K562 (cell line): ENCODE measurements around the gene HPCAL1. TPM values are rescaled to one million over a fixed set of nuclear protein-coding genes. Genes with fewer than 3 reads are reported as not detected.
A peak's percentile ranks its signal among the peaks of the same experiment; 100 is the strongest.

Experiments
- ATAC-seq: fragments of 200-7000 bp; cut with Tn5 transposase; 3 replicates; pipeline ENCODE4 v1.9.1; 2020; ENCODE audit warnings: moderate library complexity
- BruUV-seq: library from RNA; stranded (reverse); fragments of 400-500 nt; replicated peaks from 2 replicates; lab custom pipeline; 2021; lab: Mats Ljungman, UMichigan
- CTCF ChIA-PET: fragments of 300-600 bp; formaldehyde crosslinking; extraction: SDS; loops from one replicate; lab custom pipeline; 2021; ENCODE audit warnings: low intra/inter-chr PET ratio; lab: Yijun Ruan, JAX
- POLR2A ChIA-PET: fragments of 300-600, 350-650 bp; sonication (Branson Sonifier 250); formaldehyde crosslinking; extraction: SDS; loops from one replicate; lab custom pipeline; 2021; ENCODE audit warnings: antibody characterized with exemption, inconsistent platforms; lab: Yijun Ruan, JAX
- DNase-seq, 4 experiments: peaks; one replicate each; pipeline versions ENCODE4 v3.0.0 to v3.0.0-alpha.2; 2011 to 2018; ENCODE audit warnings: low spot score in 3 of 4, mixed read lengths in 3 of 4; ENCODE audit errors: extremely low read depth in 1 of 4
- FAIRE-seq: peaks from 2 replicates; lab custom pipeline; 2011; peaks lifted over from hg19 to GRCh38; lab: Jason Lieb, UNC
- H2AFZ ChIP-seq: 2 replicates; pipeline ENCODE4 v1.6.0; 2011; ENCODE audit warnings: low read depth, low read length, control low read depth, inconsistent platforms
- H3K27ac ChIP-seq: fragments of 200-600 bp; 3 replicates; pipeline ENCODE4 v1.8.0; 2011; ENCODE audit warnings: low read depth, mild to moderate bottlenecking, control low read depth, inconsistent platforms, low read length, moderate library complexity, mixed read lengths; ENCODE audit errors: extremely low read depth
- H3K27me3 ChIP-seq, 2 experiments: fragments of 300-600 bp in 1 of 2; 2 replicates in 1 of 2; 3 replicates in 1 of 2; pipeline versions ENCODE4 v1.6.0 to v1.8.0; 2011; ENCODE audit warnings: inconsistent platforms in 2 of 2, low read length in 2 of 2, mild to moderate bottlenecking in 1 of 2, mixed read lengths in 1 of 2, moderate library complexity in 1 of 2; ENCODE audit not compliant: control insufficient read depth in 2 of 2, insufficient read depth in 2 of 2
- H3K36me3 ChIP-seq: fragments of 300-600 bp; 3 replicates; pipeline ENCODE4 v1.8.0; 2011; ENCODE audit warnings: mild to moderate bottlenecking, low read length, inconsistent platforms; ENCODE audit not compliant: control insufficient read depth, insufficient read depth
- H3K4me1 ChIP-seq, 2 experiments: fragments of 200-600 bp in 1 of 2; replicated peaks in 1 of 2; 2 replicates in 1 of 2; 3 replicates in 1 of 2; pipeline versions ENCODE4 v1.5.1 to v1.8.0; 2011; ENCODE audit warnings: inconsistent platforms in 2 of 2, low read length in 2 of 2, mild to moderate bottlenecking in 1 of 2, mixed read lengths in 1 of 2, moderate library complexity in 1 of 2; ENCODE audit not compliant: control insufficient read depth in 2 of 2, insufficient read depth in 2 of 2
- H3K4me2 ChIP-seq: 2 replicates; pipeline ENCODE4 v1.6.1; 2011; ENCODE audit warnings: low read length, control low read depth, inconsistent platforms, mixed read lengths; ENCODE audit not compliant: insufficient read depth
- H3K4me3 ChIP-seq: fragments of 200-600 bp; sonication (generic), shearing (Covaris generic); 2 replicates; pipeline ENCODE4 v1.5.1; 2016; ENCODE audit warnings: control low read depth, inconsistent platforms
- H3K79me2 ChIP-seq: fragments of 200-600 bp; 3 replicates; pipeline ENCODE4 v1.8.0; 2011; ENCODE audit warnings: low read length, inconsistent platforms; ENCODE audit not compliant: control insufficient read depth, insufficient read depth
- H3K9ac ChIP-seq, 2 experiments: 2 replicates each; pipeline versions ENCODE4 v1.6.0 to v1.6.1; 2011; ENCODE audit warnings: low read depth in 2 of 2, low read length in 2 of 2, control low read depth in 1 of 2, inconsistent platforms in 1 of 2, mild to moderate bottlenecking in 1 of 2, mixed read lengths in 1 of 2; ENCODE audit not compliant: insufficient read depth in 1 of 2
- H3K9me1 ChIP-seq: one replicate; pipeline ENCODE4 v1.6.0; 2011; ENCODE audit warnings: inconsistent platforms, mild to moderate bottlenecking, low read length, moderate library complexity; ENCODE audit not compliant: control insufficient read depth, insufficient read depth
- H3K9me3 ChIP-seq: replicated peaks from 2 replicates; pipeline ENCODE4 v1.5.1; 2011; ENCODE audit warnings: low read depth, low read length, inconsistent platforms; ENCODE audit not compliant: control insufficient read depth, insufficient read depth
- H4K20me1 ChIP-seq: replicated peaks from 2 replicates; pipeline ENCODE4 v1.6.1; 2011; ENCODE audit warnings: low read length, inconsistent platforms, mixed read lengths; ENCODE audit not compliant: control insufficient read depth, insufficient read depth
- BCL6 ChIP-seq: fragments of 250-450 bp; sonication (Bioruptor Pico); IDR thresholded peaks from 2 replicates; pipeline ENCODE4 v1.4.0; 2020
- BCOR ChIP-seq: fragments of 450-650 bp; IDR thresholded peaks from 2 replicates; pipeline ENCODE4 v1.6.1; 2016
- CBFA2T2 ChIP-seq: fragments of 450-650 bp; conservative IDR thresholded peaks from 2 replicates; pipeline ENCODE4 v1.6.1; 2017; ENCODE audit warnings: mild to moderate bottlenecking
- CBX1 ChIP-seq: sonication (generic); IDR thresholded peaks from 2 replicates; pipeline ENCODE4 v1.6.1; 2016; ENCODE audit warnings: antibody characterized with exemption, low read depth, mild to moderate bottlenecking
- COPS2 ChIP-seq: fragments of 450-650 bp; conservative IDR thresholded peaks from 2 replicates; pipeline ENCODE4 v1.6.1; 2016; ENCODE audit warnings: mild to moderate bottlenecking, moderate library complexity
- FOXJ3 ChIP-seq: sonication (generic); formaldehyde crosslinking; IDR thresholded peaks from 2 replicates; pipeline ENCODE4 v1.4.0; 2020; ENCODE audit warnings: mild to moderate bottlenecking, missing genetic modification reagents
- HDAC8 ChIP-seq: fragments of 450-650 bp; IDR thresholded peaks from 2 replicates; pipeline ENCODE4 v1.6.1; 2016; ENCODE audit warnings: mild to moderate bottlenecking, missing genetic modification characterization, moderate library complexity, missing compliant biosample characterization
- IRF2 ChIP-seq: sonication (generic); formaldehyde crosslinking; IDR thresholded peaks from 2 replicates; pipeline ENCODE4 v1.8.1; 2022; ENCODE audit warnings: mild to moderate bottlenecking, missing genetic modification reagents
- MCM7 ChIP-seq, 2 experiments: fragments of 450-650 bp; IDR thresholded peaks; 2 replicates each; pipeline ENCODE4 v1.6.1; 2016 to 2018
- PHB2 ChIP-seq: fragments of 450-650 bp; IDR thresholded peaks from 2 replicates; pipeline ENCODE4 v1.6.1; 2017; ENCODE audit warnings: low read depth
- PKNOX1 ChIP-seq: fragments of 450-650 bp; IDR thresholded peaks from 2 replicates; pipeline ENCODE4 v1.6.1; 2016
- SMARCB1 ChIP-seq: IDR thresholded peaks from 2 replicates; pipeline ENCODE4 v1.6.1; 2011; ENCODE audit warnings: improper control_type of control experiment, low read depth; ENCODE audit not compliant: insufficient read length
- SMARCC2 ChIP-seq: fragments of 450-650 bp; IDR thresholded peaks from 2 replicates; pipeline ENCODE4 v1.6.1; 2017; ENCODE audit warnings: antibody characterized with exemption, moderate library complexity, mild to moderate bottlenecking, low read depth
- TRIM24 ChIP-seq, 2 experiments: fragments of 450-650 bp; IDR thresholded peaks; 2 replicates each; pipeline ENCODE4 v1.6.1; 2016
- ZBTB1 ChIP-seq: sonication (generic); formaldehyde crosslinking; IDR thresholded peaks from 2 replicates; pipeline ENCODE4 v1.8.1; 2023; ENCODE audit warnings: missing genetic modification reagents, low read depth, mild to moderate bottlenecking, borderline replicate concordance
- ZBTB12 ChIP-seq: fragments of 250-450 bp; sonication (Bioruptor Pico); IDR thresholded peaks from 2 replicates; pipeline ENCODE4 v1.4.0; 2020
- ZKSCAN3 ChIP-seq: fragments of 250-450 bp; sonication (Bioruptor Pico); IDR thresholded peaks from 2 replicates; pipeline ENCODE4 v1.4.0; 2020
- ZNF695 ChIP-seq: fragments of 450-650 bp; formaldehyde crosslinking; IDR thresholded peaks from 2 replicates; pipeline ENCODE4 v1.4.0; 2020; ENCODE audit warnings: mild to moderate bottlenecking, moderate library complexity
- ZNF696 ChIP-seq: fragments of 250-450 bp; sonication (Bioruptor Pico); conservative IDR thresholded peaks from 2 replicates; pipeline ENCODE4 v1.4.0; 2020; ENCODE audit warnings: mild to moderate bottlenecking, moderate library complexity
- WGBS: fragments of 100-300 bp; shearing (Covaris generic); methylation state at CpG from one replicate; pipeline ENCODE4 v1.1.6; 2016; ENCODE audit warnings: low coverage, mixed read lengths; ENCODE audit not compliant: insufficient coverage; ENCODE audit errors: missing lambda C conversion rate; 5-methylcytosine and 5-hydroxymethylcytosine counted together
- in situ Hi-C: fragments of 300-500 bp; cut with MboI; formaldehyde crosslinking; loops from 4 replicates; pipeline ENCODE4 v1.15.0; 2018; ENCODE audit warnings: inconsistent platforms, mixed read lengths
- intact Hi-C: fragments of 100-400 bp; cut with micrococcal nuclease; formaldehyde crosslinking; loops from 2 replicates; pipeline ENCODE4 v1.14.2; 2022
- polyA plus RNA-seq, 8 experiments: library from polyadenylated mRNA; depleted of rRNA in 4 of 8; stranded (reverse) in 5 of 8; unstranded in 3 of 8; fragments of >200 nt; fragmentation: Nextera tagmentation in 2 of 8; fragmentation: Illumina TruSeq in 1 of 8; extraction: Ambion mirVana in 2 of 8; extraction: Trizol in 1 of 8; gene quantifications; 2 replicates each; pipeline versions ENCODE4 v1.2.1 to v1.2.3, GENCODE V29; 2011 to 2014; ENCODE audit warnings: inconsistent platforms in 1 of 8, missing spikeins in 1 of 8
- total RNA-seq, 7 experiments: library from RNA; depleted of rRNA in 6 of 7; stranded (reverse); fragments of >200 nt in 6 of 7; fragmentation: Illumina TruSeq in 2 of 7; extraction: Trizol in 2 of 7; gene quantifications; 2 replicates each; pipeline versions ENCODE4 v1.2.1 to v1.2.3, GENCODE V29; 2011 to 2021; ENCODE audit warnings: low replicate concordance in 1 of 7

Gene HPCAL1
- total and polyA plus RNA-seq, 9 of the 15 experiments (the other 6 are each of a cell fraction or from before 2014, with no cell fraction given) = 2.7 to 65.5 (median 23.9) TPM

GRCh38 chr2:10370390-10370789 lies 67.7 kb downstream of the HPCAL1 start:
- DNase-seq (no peak), FAIRE-seq (no peak)
- BruUV-seq = no TSS peak
- peaks cover 41% of the 10 kb centered on the region for H3K79me2 ChIP-seq
- peaks cover 7% of the 10 kb centered on the region for H3K9me1 ChIP-seq
- H3K9ac ChIP-seq = peak overlapping the region; percentile 15 to 90; a peak in 2 of 4 replicates
- no peak overlapping the region; the same call in 2 of the 3 replicates for H3K27ac ChIP-seq
- H3K4me1 ChIP-seq = peaks cover 21 to 79% of the 10 kb centered on the region in 2 experiments; a peak in 4 of 5 replicates
- intact Hi-C loops = no loop called here
- no peaks in the 10 kb centered on the region for H3K27me3 ChIP-seq
- ChIA-PET POLR2A (no interaction called here), CTCF (no interaction called here)
- H3K36me3 ChIP-seq = no peaks in the 10 kb centered on the region; the same call in 2 of the 3 replicates
- 69% methylated on average over 1 of the region's 1 CpG for WGBS
- H3K4me2 ChIP-seq = 0 out of 2 replicates have a peak overlapping the region, but pooled peaks have one; percentile 63
- H3K9me3 ChIP-seq = no peaks in the 10 kb centered on the region
- TF ChIP-seq ZNF695 (CRISPR knock-in tag) = no peak
- no peak for TF ChIP-seq MCM7 (IDR thresholded peaks at IDR 0.05)
- TF ChIP-seq PHB2 = no peak
- no peak for TF ChIP-seq SMARCB1
- TF ChIP-seq COPS2 = no peak
- TF ChIP-seq, all 486 proteins: peak for 0
- H4K20me1 ChIP-seq = peaks cover 16% of the 10 kb centered on the region
- in situ Hi-C loops = no loop called here
- H2AFZ ChIP-seq = no peak overlapping the region
- no peak; the same call in 2 of the 3 replicates for ATAC-seq
- no peak overlapping the region for H3K4me3 ChIP-seq

- Histone ChIP-seq H3K36me3 (no peaks in the 10 kb centered on the region; the same call in 2 of the 3 replicates), H3K4me2 (no peak overlapping the region), H3K9me3 (no peaks in the 10 kb centered on the region), H3K27ac (no peak overlapping the region), H3K27me3 (no peaks in the 10 kb centered on the region), H3K9me1 (peaks cover 7% of the 10 kb centered on the region), H4K20me1 (peaks cover 21% of the 10 kb centered on the region), H2AFZ (no peak overlapping the region), H3K9ac (peak overlapping the region in 1 of 2 experiments; percentile 67; a peak in 2 of 4 replicates), H3K4me1 (peaks cover 21 to 74% of the 10 kb centered on the region in 2 experiments; a peak in 4 of 5 replicates), H3K4me3 (no peak overlapping the region), H3K79me2 (peaks cover 37% of the 10 kb centered on the region)
- no peak for ATAC-seq
- FAIRE-seq = no peak
- intact Hi-C loops = no loop called here
- DNase-seq = no peak
- WGBS = 81% methylated on average over 6 of the region's 6 CpGs
- in situ Hi-C loops = no loop called here
- BruUV-seq = no TSS peak
- CTCF ChIA-PET = no interaction called here
- POLR2A ChIA-PET = no interaction called here
- TF ChIP-seq CBFA2T2 = no peak
- no peak for TF ChIP-seq BCOR
- no peak for TF ChIP-seq BCL6 (CRISPR knock-in tag)
- TF ChIP-seq CBX1 = no peak
- no peak for TF ChIP-seq FOXJ3 (CRISPR knock-in tag)
- TF ChIP-seq TRIM24 (IDR thresholded peaks at IDR 0.05) = no peak
- no peak for TF ChIP-seq ZNF696 (CRISPR knock-in tag)
- no peak for TF ChIP-seq ZKSCAN3 (CRISPR knock-in tag)
- no peak for TF ChIP-seq ZBTB12 (CRISPR knock-in tag)
- no peak for TF ChIP-seq IRF2
- no peak for TF ChIP-seq HDAC8
- no peak for TF ChIP-seq SMARCC2
- no peak for TF ChIP-seq PKNOX1
- no peak for TF ChIP-seq ZBTB1 (CRISPR knock-in tag)
Measured at GRCh38 chr2:10370895-10371294, 68.2 kb downstream of the HPCAL1 start.
